B cell (primary cell): ENCODE results near the gene SPOCK1. TPM values are rescaled to one million over a fixed set of nuclear protein-coding genes. Genes with fewer than 3 reads are reported as not detected.

Experiments used
- ATAC-seq: fragments of 200-7000 bp; cut with Tn5 transposase; one replicate; pipeline ENCODE4 v1.10.0; 2021; ENCODE audit warnings: low read depth, mild to moderate bottlenecking, moderate number of reproducible peaks, moderate library complexity
- CTCF ChIA-PET: fragments of 350-600 bp; sonication (Branson Sonifier 250); formaldehyde crosslinking; loops from one replicate; lab custom pipeline; 2021; ENCODE audit warnings: antibody characterized with exemption, inconsistent platforms; lab: Charles Lee
- POLR2A ChIA-PET: fragments of 350-600 bp; sonication (Branson Sonifier 250); formaldehyde crosslinking; loops from one replicate; lab custom pipeline; 2021; ENCODE audit warnings: antibody characterized with exemption; lab: Charles Lee
- DNase-seq: peaks from one replicate; pipeline ENCODE4 v3.0.0; 2013
- H2AFZ ChIP-seq: 2 replicates; pipeline ENCODE4 v1.6.1; 2012; ENCODE audit warnings: mild to moderate bottlenecking, low read depth, low read length; ENCODE audit not compliant: insufficient read depth, poor library complexity, severe bottlenecking
- H3K27ac ChIP-seq, 2 donors: 1 replicate in 1 of 2; 2 replicates in 1 of 2; pipeline ENCODE4 v1.5.1; 2012 to 2013; ENCODE audit warnings: low read length in 2 of 2, mild to moderate bottlenecking in 2 of 2, moderate library complexity in 1 of 2
- H3K27me3 ChIP-seq, 4 experiments: fragments of 200-600 bp in 1 of 4; sonication (generic) in 1 of 4; replicated peaks in 1 of 4; 1 replicate in 2 of 4; 2 replicates in 2 of 4; pipeline versions ENCODE4 v1.6.1 to v1.7.0; 2013 to 2016; ENCODE audit warnings: low read length in 3 of 4, mild to moderate bottlenecking in 2 of 4, mixed read lengths in 1 of 4, moderate library complexity in 1 of 4; ENCODE audit not compliant: insufficient read depth in 4 of 4, control insufficient read depth in 3 of 4; ENCODE audit errors: control extremely low read depth in 1 of 4
- H3K36me3 ChIP-seq, 2 experiments: replicated peaks in 1 of 2; 1 replicate in 1 of 2; 2 replicates in 1 of 2; pipeline versions ENCODE4 v1.6.1 to v1.7.1; 2013; ENCODE audit warnings: low read length in 1 of 2; ENCODE audit not compliant: insufficient read depth in 2 of 2, control insufficient read depth in 1 of 2; ENCODE audit errors: control extremely low read depth in 1 of 2, extremely low read depth in 1 of 2
- H3K4me1 ChIP-seq, 2 donors: fragments of 200-600 bp in 1 of 2; sonication (generic) in 1 of 2; 1 replicate in 1 of 2; 2 replicates in 1 of 2; pipeline versions ENCODE4 v1.5.1 to v1.6.1; 2013 to 2017; ENCODE audit warnings: low read length in 2 of 2; ENCODE audit not compliant: control insufficient read depth in 2 of 2, insufficient read depth in 2 of 2
- H3K4me2 ChIP-seq: replicated peaks from 2 replicates; pipeline ENCODE3; 2012; ENCODE audit warnings: mild to moderate bottlenecking, low read depth, low read length; ENCODE audit not compliant: poor library complexity, severe bottlenecking
- H3K4me3 ChIP-seq, 5 experiments: fragments of 200-600 bp in 1 of 5; sonication (generic) in 1 of 5; 1 replicate in 3 of 5; 2 replicates in 2 of 5; pipeline versions ENCODE4 v1.5.1 to v1.7.0; 2011 to 2016; ENCODE audit warnings: low read length in 4 of 5, mild to moderate bottlenecking in 4 of 5, low read depth in 2 of 5, control low read depth in 1 of 5, moderate library complexity in 1 of 5; ENCODE audit not compliant: insufficient read depth in 1 of 5; ENCODE audit errors: control extremely low read depth in 1 of 5, extremely low read depth in 1 of 5
- H3K79me2 ChIP-seq: fragments of 200-600 bp; sonication (generic); one replicate; pipeline ENCODE4 v1.6.0; 2016; ENCODE audit warnings: low read length; ENCODE audit not compliant: control insufficient read depth, insufficient read depth
- H3K9ac ChIP-seq: fragments of 200-600 bp; sonication (generic); 2 replicates; pipeline ENCODE4 v1.6.1; 2017; ENCODE audit warnings: mild to moderate bottlenecking, low read length, moderate library complexity
- H3K9me3 ChIP-seq, 3 donors: one replicate each; pipeline versions ENCODE4 v1.6.1 to v1.7.1; 2013; ENCODE audit warnings: low read length in 2 of 3; ENCODE audit not compliant: control insufficient read depth in 2 of 3, insufficient read depth in 1 of 3; ENCODE audit errors: control extremely low read depth in 1 of 3
- H4K20me1 ChIP-seq: 2 replicates; pipeline ENCODE4 v1.6.0; 2012; ENCODE audit warnings: mild to moderate bottlenecking, low read length; ENCODE audit not compliant: insufficient read depth, control insufficient read depth, poor library complexity, severe bottlenecking
- H3K27ac Mint-ChIP-seq: one replicate; pipeline ENCODE4 v1.8.0; 2021; ENCODE audit warnings: mixed read lengths
- H3K27me3 Mint-ChIP-seq: one replicate; pipeline ENCODE4 v1.8.0; 2021; ENCODE audit warnings: mixed read lengths
- H3K4me1 Mint-ChIP-seq: one replicate; pipeline ENCODE4 v1.8.0; 2021; ENCODE audit warnings: mixed read lengths
- H3K4me3 Mint-ChIP-seq: one replicate; pipeline ENCODE4 v1.8.0; 2021; ENCODE audit warnings: mixed read lengths
- H3K9me3 Mint-ChIP-seq: one replicate; pipeline ENCODE4 v1.8.0; 2022; ENCODE audit warnings: mixed read lengths; ENCODE audit not compliant: insufficient read depth
- CTCF ChIP-seq: fragments of 200-600 bp; IDR thresholded peaks from one replicate; pipeline ENCODE4 v1.8.0; 2022; ENCODE audit warnings: antibody characterized with exemption, mild to moderate bottlenecking
- EZH2 ChIP-seq: IDR thresholded peaks from 2 replicates; pipeline ENCODE4 v1.6.1; 2012; ENCODE audit warnings: borderline replicate concordance, low read depth, mild to moderate bottlenecking, moderate library complexity, low read length; ENCODE audit not compliant: insufficient read depth, poor library complexity, severe bottlenecking
- WGBS: methylation state at CpG from one replicate; pipeline ENCODE4 v1.1.5; 2013; ENCODE audit warnings: missing lambda C conversion rate; ENCODE audit not compliant: insufficient coverage; 5-methylcytosine and 5-hydroxymethylcytosine counted together
- intact Hi-C: fragments of 100-400 bp; cut with micrococcal nuclease; formaldehyde crosslinking; loops from one replicate; pipeline ENCODE4 v1.10.0; 2022
- polyA plus RNA-seq: library from polyadenylated mRNA; depleted of rRNA; stranded (reverse); fragments of >200 nt; gene quantifications from 2 replicates; pipeline ENCODE4 v1.2.3, GENCODE V29; 2012
- total RNA-seq, 2 donors: library from RNA; stranded (reverse); fragments of 120-200 nt in 1 of 2; gene quantifications; 1 replicate in 1 of 2; 2 replicates in 1 of 2; pipeline versions ENCODE4 v1.2.3 to v1.2.4, GENCODE V29; 2013 to 2022

SPOCK1 gene
- total and polyA plus RNA-seq, 2 donors (not counting 1 experiment from before 2014, with no cell fraction given) = not detected

- H3K27me3 ChIP-seq = no peaks in the 10 kb centered on the region
- H4K20me1 ChIP-seq = no peaks in the 10 kb centered on the region
- no peaks in the 10 kb centered on the region for H3K79me2 ChIP-seq
- H3K4me1 ChIP-seq = no peaks in the 10 kb centered on the region
- H2AFZ ChIP-seq = no peak overlapping the region
- DNase-seq (no peak), ATAC-seq (no peak)
- H3K27ac Mint-ChIP-seq = no peak overlapping the region
- POLR2A ChIA-PET = no interaction called here
- no peak overlapping the region for H3K27ac ChIP-seq
- H3K4me2 ChIP-seq = no peak overlapping the region
- CTCF ChIA-PET = no interaction called here
- no peak overlapping the region for H3K4me3 ChIP-seq
- H3K27me3 Mint-ChIP-seq = peaks cover 3% of the 10 kb centered on the region
- TF ChIP-seq EZH2 (no peak), CTCF (no peak)
- no peak overlapping the region for H3K9ac ChIP-seq
- no peaks in the 10 kb centered on the region for H3K36me3 ChIP-seq
- H3K4me1 Mint-ChIP-seq = no peaks in the 10 kb centered on the region
- no peaks in the 10 kb centered on the region for H3K9me3 ChIP-seq
- H3K4me3 Mint-ChIP-seq = no peak overlapping the region
- no peaks in the 10 kb centered on the region for H3K9me3 Mint-ChIP-seq
- intact Hi-C loops = no loop called here
These were observed 267.6 kb downstream of the SPOCK1 start for GRCh38 chr5:137231540-137231939.

GRCh38 chr5:137228816-137229215, 270.3 kb downstream of the SPOCK1 start:
- TF ChIP-seq EZH2 (no peak), CTCF (no peak)

More at GRCh38 chr5:137228816-137229215, 270.3 kb downstream of the SPOCK1 start:
- Histone ChIP-seq H3K27me3 (no peaks in the 10 kb centered on the region), H3K79me2 (no peaks in the 10 kb centered on the region), H3K4me2 (no peak overlapping the region), H3K4me1 (no peaks in the 10 kb centered on the region), H4K20me1 (no peaks in the 10 kb centered on the region), H3K9ac (no peak overlapping the region), H3K4me3 (no peak overlapping the region), H2AFZ (no peak overlapping the region), H3K9me3 (no peaks in the 10 kb centered on the region), H3K27ac (no peak overlapping the region), H3K36me3 (no peaks in the 10 kb centered on the region)
- ChIA-PET CTCF (no interaction called here), POLR2A (no interaction called here)
- H3K27ac Mint-ChIP-seq = no peak overlapping the region
- no peaks in the 10 kb centered on the region for H3K27me3 Mint-ChIP-seq
- no peak overlapping the region for H3K4me3 Mint-ChIP-seq
- no peak for DNase-seq
- no peaks in the 10 kb centered on the region for H3K4me1 Mint-ChIP-seq
- intact Hi-C loops = no loop called here
- 95% methylated on average over 2 of the region's 4 CpGs for WGBS
- no peak for ATAC-seq
- no peaks in the 10 kb centered on the region for H3K9me3 Mint-ChIP-seq
